Renal cortical epithelial cell (primary cell): ENCODE measurements around the gene GNG12. TPM values are rescaled to one million over a fixed set of nuclear protein-coding genes. Genes with fewer than 3 reads are reported as not detected.
A peak's percentile ranks its signal among the peaks of the same experiment; 100 is the strongest.

Source experiments
- DNase-seq: peaks from one replicate; pipeline ENCODE4 v3.0.0-alpha.2; 2011; ENCODE audit warnings: low read depth
- total RNA-seq: library from RNA; depleted of rRNA; stranded (reverse); fragments of >200 nt; gene quantifications from 2 replicates; pipeline ENCODE4 v1.2.3, GENCODE V29; 2014

GNG12 gene
- total RNA-seq, 1 donor from 2014 or later: 207 TPM

DNA sequence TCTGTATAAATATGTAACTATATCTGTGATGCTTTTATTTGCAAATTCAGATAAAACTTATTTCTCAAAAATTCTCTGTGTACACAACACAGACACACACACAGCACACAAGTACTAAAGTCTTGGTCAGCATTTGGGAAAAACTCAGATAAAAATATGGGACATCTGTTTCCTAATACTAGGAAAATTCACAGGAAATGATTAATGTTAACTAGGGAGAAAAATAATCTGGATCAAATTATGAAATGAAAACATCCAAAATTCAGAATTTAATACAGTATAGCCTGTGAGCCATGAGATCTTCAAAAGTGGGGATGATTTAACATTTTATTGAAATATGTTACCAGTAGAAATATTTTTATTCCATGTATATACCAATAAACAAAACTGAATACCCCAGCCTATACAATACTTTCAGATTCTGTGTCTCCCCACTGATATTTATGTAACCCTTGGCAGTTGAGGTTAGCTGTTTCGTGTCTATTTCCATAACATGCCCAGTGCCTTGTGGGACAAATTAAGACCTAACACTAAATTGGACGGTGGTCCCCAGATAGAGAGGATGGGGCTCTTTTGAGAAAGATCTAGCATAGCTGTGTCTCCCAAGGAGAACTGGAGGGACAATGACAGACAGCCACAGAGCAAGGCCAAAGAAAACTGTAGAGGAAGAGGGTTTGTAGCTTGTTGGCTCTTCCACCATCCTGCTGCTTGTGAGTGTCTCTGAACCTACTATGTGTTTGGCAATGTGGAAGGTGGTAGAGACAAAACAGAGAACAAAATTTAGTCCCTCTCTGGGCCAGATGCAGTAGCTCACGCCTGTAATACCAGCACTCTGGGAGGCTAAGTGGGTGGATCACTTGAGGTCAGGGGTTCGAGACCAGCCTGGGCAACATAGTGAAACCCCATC is 47.2 kb downstream of the GNG12 start:
- no peak for DNase-seq

DNA sequence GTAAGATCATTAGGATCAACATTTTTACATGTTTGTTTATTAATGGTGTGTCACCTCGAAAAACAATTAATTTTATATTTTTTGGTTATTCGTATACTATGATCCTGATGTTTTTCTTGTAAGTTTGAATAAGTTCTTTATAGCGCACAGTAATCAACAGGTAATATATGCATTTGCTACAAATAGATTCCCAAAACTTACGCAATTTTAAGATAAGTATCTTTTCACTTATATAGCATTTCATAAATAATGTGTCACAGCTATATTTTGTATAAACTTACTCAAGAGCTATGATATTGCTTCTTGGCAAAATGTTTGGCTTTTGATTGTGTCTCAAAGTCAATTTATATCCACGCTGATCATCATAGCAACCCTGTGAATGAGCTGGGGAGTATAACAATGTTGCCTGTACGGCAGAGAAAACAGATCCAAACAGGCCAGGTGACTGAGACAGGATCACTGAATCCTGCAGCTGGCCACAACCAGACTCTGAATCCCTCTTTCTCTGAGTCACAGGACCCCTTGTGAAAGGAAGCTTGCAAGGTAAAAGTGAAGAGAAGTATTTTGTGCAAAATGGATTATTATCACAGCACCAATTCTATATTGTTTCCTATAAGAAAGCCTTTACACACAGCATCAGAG is 48.6 kb downstream of the GNG12 start:
- DNase-seq: no peak

DNA sequence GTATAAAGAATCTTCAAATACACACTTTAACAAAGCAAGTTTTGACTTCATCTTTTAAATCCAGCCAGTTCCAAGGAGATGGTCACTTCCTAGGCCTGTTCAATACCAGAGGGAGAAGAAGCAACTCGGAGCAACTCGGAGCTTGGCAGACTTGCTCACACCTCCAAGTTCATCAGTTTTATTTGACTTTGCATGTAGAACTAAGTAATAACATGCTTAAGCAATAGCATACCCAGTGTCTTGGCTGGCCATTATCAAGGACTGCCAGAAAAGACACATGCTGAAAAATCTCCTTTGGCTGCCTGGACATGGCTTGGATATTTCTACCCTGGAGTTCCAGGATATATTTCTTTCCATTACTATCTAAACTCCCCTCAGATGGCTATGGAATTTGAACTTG is 52.6 kb downstream of the GNG12 start:
- DNase-seq: no peak

DNA sequence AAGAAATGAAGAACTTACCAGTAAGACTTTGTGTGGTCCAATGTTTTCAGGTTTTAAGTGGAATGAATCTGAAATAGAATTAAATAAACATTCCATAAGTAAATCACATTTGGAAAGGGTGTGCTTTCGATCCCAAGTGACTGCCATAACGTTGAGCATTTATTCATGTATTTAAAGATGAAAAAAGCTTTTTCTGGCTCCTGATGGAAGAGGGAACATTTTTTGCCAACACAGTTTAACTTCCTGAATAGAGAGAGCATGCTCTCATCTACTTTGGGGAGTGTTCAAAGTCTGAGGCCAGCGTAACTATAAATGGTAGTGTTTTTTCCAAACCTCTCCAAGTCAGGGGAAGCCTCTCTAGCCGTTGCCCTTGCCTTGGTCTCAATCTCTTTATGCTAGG is 55.8 kb downstream of the GNG12 start:
- no peak for DNase-seq

DNA sequence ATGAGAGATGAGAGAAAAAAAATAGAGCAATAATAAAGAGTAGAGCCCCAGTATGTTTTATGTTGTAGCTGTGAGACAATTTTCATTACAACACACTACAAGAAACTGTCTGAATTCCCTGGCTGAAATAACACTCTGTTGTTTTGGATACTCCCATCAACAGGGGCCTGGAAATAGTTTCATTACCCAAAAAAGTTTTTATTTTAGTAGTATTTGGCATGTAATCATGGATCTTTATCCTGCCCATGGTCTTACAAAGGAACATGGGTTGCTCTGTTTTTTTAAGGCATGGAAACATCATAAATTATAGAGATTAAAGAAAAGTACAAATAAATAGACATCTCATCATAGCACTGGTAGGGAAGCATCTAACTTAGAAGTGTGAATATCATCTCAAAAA is 56.3 kb downstream of the GNG12 start:
- DNase-seq: no peak

DNA sequence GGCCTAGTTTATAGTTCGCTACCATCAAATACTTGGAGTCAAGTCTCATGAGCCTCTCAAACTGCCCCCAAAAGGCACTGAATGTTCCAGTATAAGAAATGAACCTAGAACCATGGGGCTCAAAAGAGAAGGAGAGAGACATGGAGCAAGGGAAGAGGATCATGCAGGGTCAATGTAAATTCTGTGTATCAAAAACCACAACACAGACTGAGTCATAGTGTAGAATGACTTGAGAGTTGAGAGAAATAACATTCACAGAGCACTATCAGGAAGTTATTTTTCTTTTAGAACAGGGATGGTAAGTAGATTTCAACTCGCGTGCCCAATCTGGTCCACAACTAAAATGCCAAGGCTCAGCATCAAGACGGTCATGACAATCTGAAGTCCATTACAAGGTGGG is 59.8 kb downstream of the GNG12 start:
- DNase-seq: no peak

DNA sequence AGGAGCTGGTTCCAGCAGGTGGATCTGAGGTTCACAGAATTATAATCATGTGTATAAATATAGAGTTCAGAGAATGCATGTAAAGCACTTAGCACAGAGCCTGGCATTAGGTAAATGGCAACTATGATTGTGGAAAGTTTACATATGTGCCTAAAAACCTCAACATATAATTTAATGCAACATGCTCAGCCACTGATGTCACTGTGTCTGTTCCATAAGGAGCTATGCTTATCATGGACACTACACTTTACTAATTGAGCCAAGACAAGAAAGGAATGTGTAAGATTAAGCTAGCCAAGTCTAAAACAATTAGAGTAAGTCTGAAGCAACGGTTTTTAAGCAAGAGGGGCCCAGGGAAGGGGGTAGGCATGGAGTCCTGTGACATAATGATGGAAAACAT is 61.5 kb downstream of the GNG12 start:
- no peak for DNase-seq

DNA sequence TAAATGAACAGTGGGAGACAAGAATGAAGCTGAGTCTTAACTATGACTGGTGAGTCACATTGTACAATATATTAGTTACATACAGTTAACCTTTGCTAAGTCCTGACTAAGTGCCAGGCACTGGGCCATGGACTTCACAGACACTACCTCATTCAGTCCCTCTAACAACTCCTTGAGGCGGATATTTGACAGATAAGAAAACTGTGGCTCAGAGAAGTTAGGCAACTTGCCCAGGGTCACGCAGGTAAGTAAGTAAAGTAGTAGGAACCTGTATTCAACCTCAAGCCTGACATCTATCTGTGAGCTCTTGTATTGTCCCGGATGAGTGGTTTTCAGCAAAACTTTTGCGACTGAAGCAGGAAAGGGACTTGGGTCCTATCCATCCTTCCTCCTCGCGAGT is 62.1 kb downstream of the GNG12 start:
- DNase-seq: peak; percentile 78

DNA sequence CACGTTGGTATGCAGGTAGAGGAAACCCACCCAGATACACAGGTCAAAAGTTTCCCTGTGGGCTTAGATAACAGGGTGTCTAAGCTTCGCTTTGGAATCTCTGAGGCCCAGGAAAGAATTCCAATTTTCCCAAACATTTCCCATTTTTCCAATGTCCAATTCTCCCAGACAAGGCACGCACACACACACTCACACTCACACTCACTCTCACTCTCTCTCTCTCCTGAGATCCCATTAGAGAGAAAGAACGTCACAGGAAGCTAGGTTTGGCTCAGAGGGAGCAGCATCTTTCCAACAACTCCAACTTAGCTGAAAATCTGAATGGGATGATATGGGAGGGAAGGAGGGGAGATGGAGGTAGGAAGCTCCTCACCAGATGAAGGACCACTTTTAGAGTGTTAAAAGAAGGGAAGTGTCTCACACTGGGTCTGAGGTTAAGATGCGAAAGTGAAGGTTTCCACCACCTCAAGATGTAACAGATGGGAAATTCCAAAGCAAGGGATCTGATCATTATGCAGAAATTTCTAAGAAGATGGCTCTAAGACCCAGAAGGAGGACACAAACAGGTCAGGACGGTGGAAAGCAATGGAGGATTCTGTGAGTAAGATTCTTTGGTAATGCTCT is 63.5 kb downstream of the GNG12 start:
- no peak for DNase-seq

DNA sequence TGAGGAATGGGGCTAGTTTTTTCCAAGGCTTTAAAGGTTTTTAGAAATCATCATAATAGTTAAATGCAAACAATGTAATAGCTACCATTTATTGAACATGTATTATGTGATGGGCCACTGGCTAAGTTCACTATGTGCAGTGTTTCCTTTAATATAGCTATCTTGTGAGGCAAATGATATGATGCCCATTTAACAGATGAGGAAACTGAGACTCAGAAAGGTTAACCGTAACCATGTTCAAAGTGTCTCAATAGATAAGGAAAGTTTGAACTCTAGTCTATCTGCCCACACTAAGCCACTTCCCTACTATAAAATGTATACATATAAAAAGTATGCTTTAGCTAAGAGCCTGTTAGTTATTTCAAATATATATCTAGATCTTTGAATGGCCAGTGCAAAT is 64.8 kb downstream of the GNG12 start:
- no peak for DNase-seq

DNA sequence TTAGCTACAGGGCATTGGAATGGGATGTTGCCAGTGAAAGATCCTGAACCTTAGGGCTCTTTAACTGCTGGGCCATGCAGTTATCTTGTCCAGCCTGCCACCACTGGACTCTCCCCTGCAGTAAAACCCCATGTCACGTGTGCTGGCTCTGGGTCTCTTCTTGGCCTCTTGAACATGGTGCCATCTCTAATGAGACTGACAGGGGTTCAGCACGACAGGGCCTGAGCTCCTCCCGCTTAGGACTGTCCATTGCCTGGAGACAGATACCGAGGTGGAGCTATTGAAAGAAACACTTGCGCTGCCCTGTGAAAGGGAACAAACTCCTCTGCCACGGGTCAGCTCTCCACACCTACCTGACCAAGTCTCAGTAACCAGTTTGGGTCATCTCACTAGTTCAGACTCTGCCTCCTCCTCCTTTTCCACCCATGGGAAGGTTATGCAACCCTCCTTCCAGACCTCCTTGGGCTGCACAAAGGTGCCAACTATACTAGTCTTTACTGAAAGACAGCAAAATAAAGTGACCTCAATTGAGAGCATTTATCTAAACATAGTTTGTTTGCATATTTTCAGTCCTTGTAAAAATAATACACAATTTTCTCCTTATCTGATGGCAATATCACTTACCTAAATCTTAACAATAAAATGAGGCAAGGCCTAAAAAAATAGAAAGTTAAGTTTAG is 66.0 kb downstream of the GNG12 start:
- DNase-seq: no peak

DNA sequence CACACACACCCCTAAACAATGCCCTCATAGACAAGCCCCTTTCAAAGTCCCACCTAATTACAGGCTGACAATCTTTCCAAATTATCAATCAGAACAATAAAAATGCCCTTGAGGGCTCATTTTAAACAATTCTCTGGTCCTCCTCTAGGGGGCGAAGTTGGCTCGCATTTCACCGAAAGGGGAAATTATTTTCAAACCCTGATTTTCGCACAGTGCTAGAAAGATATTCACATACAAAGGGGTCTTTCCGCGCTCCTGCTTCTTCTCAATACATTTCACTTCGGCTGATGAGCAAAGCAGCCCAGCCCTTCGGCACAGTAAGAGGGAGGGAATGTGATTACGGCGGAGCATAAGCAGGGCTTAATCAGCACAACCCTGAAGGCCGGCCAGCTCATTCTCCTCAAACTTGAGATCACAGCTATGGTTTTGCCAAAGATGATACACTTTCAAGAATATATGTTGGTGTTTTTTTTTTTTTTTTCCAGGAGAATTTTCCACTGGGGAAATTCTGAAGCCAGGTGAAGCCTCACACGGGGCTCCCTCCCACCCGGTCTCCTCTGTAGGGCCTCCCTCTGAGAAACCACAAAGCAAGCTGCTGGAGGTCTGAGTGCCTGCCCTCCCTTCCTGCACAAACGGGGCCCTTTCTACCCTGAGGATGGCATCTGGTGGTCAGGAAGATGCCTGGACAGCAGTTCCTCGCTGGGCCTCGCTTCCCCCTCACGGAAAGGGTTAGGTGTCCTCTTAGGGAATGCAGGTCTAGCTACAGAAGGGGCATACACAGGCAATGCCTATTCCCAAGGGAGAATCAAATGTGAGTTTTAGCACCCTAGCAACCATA is 66.9 kb downstream of the GNG12 start:
- peak; percentile 65 for DNase-seq

DNA sequence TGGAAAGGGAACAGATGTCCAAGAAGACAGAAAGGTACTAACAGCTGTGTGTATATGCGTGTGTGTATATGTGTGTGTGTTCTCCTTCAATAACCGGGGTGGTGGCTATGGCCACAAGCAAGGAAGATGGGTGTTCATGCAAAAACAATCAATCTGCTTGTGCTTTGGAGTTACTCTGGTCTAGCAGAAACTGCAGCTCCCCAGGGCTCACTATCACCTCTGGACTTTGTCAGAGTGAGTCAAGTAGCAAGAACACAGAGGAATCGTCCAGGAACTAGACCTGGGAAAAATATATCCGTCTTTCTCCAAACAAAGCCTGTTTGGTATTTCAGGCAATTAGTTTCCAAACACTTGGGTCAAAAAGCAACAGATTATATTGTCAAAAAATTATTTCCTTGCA is 68.6 kb downstream of the GNG12 start:
- DNase-seq: no peak

DNA sequence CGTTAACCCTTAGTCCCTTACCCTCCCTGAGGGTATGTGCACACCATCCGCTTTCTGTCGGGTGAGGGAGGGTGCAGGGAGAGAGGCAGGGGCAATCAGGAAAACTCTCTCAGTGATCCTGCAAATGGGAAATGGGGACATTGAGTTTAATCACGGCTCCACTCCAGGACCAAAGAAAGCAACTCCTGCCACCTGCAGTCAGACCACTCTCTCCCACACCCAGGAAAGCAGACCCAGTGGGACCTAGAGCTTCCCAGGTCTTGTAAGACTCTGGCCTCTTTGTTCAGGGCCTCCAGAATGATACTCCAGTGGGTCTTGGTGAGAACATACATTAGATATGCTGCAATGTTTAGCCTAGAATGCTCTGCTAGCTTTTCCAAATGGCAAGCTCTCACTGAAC is 71.5 kb downstream of the GNG12 start:
- DNase-seq: no peak

DNA sequence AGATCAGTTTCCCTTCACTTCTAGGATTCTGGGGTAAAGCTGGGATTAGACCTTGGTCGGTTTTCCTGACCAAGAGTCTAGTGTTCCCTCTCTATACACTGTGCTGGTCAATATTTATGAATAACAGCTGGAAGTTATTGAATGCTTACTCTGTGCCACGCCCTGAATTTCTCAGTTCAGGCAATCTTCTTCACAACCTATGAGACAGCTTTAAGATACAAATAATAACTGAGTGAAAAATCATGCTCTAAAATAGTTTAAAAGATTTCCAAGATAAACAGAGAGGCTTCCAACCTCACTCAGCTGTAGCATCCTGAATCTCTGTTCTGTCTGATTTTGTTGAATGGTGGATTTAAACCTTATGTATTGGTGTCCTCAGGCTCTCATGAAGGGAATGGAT is 72.2 kb downstream of the GNG12 start:
- DNase-seq: no peak

DNA sequence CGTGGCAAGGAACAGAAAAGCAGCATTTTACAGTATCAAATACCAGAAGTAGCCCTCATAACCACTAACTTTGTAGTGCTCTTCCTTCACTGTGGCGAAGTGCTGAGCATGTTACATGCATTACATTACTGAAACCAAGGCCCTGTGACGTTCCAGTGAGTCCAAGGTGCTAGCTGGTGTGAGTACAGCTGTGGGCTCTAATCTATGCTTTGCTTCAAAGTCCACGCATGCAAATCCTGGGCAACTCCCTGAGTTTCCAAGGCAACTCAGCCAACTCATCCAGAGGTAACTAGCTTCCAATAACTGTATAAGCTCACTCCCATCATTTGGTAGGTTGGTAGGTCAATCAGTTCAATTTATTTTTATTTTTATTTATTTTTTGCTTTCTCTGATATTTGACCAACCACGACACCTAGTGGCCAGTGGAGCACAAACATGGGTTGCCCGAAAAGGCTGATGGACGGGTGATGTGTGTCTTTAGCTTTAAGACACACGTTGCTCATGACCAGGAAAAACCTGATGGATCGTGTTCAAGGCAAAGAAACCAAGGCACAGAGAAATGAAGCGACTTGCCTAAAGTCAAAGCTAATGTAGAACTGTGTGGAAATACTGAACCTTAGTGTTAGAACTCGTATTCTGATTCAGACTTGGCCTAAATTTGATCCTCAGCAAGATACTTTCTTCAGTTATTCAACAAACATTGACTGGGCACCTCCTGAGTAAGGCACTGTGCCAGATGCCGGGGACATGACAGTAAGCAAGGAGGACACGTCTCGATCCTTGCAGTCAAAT is 73.0 kb downstream of the GNG12 start:
- DNase-seq: peak; percentile 86

DNA sequence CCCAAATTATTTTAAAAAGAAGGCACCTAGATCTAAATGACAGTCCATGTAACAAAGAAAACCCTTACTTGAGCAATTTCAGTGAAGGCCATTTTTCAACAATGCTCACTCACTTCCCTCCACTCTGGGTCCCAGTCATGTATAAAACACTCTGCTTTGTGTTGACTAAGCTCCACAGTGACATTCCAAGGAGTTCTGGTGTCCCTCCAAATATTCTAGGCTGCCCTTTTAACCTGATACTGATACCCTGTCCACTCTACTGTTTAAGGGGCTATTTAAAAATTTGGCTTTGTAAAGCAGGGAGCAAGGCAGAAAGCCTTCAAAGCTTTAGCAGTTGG is 73.6 kb downstream of the GNG12 start:
- DNase-seq: no peak

DNA sequence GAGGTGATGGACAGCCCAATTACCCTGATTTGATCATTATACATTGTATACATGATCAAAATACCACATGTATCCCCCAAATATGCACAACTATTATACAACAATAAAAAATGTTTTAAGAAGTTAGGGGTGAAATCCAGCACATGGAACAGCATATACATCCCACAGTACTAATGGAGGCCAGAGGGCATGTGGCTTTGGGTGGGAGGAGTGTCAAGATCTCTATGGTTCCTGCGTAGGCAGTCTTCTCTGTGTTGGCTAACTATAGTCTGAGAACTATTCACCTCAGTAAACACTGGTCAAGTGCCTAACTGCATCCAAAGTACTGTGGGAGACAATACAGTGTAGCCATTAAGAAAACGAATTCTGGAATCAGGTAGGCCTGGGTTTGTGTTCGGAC is 74.2 kb downstream of the GNG12 start:
- no peak for DNase-seq

DNA sequence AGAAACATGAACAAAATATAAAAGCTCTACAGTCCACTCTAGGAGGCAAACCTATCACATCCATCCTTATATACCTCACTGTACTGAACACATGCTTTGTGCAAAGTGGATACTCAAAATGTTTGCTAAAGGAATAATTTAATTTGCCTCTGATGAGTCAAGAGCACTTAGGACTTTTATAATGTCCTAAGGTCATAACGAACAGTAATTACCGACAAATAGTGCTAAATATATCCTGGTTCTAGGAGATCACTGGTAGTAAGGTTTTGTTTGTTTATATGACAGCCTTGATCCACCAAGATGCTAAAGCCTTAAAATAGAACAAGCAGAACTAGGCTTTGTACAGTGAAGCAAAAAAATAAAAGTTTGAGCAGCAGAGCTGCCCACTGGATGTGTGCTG is 77.6 kb downstream of the GNG12 start:
- DNase-seq: no peak

DNA sequence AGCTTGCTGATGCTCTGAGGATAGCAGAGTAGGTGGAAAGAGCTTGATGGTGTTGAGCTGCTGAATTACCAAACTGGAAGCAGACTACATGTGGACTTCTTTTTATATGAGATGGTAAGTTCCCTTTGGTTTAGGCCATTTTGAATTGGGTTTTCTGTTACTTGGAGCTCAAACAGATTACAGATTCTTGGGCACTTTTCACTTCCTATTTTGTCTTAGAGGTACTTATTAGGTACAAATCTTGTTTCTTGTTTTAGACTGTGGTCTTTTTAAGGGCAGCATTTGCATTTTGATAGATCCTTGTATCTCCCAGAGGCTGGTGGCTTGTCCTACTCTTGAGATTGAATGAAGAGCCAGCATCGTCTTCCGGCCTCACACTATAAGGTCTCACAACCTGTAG is 78.1 kb downstream of the GNG12 start:
- DNase-seq: no peak

DNA sequence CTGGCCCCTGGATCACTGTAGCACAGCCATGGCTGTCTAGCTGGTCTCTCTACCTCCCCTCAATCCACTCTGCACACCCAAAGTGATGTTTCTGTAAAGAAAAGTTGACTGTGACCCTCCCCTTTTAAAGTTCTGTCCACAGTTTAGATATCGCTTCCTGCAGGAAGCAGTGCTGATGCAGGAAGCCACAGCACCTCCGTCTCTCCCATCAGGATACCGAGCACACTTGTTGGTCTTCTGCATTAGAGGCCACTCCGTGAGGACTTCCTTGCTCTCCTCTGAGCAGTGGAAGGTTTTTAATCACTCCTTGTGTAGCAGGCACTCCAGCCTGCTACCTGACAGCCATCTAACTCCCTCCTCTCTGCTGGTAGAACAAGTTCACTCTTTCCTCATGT is 78.7 kb downstream of the GNG12 start:
- DNase-seq: no peak
